ENCODE data around the gene AASDHPPT.

Gene AASDHPPT

GRCh38 chr11:106082096-106082495 is 4.6 kb downstream of the AASDHPPT start:
- H3K4me3 ChIP-seq (ENCODE audit: low read depth, low read length) = no peak overlapping the region

- H3K4me3 ChIP-seq (ENCODE audit: low read depth, low read length) = no peak overlapping the region
Measured at GRCh38 chr11:106086135-106086534, 8.7 kb downstream of the AASDHPPT start.

DNA sequence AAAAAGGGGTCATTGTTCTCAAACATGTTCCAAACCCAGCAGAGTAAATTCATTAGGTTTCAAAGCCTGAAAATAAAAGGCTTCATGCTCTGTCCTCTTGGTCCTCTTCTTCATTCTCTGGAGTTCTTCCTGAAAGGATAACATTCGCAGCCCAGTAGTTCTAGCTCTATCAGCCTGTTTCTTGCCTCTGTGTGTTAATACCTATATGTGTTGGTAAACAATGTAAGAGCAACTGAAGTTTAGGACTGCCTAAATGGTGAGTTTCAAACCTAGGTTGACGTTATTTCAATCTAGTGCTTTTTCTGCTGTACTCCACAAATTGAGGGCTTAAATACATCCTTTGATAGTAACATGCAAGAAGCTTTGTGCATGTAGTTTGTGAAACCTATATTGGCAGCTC is 9.4 kb downstream of the AASDHPPT start:
- H3K4me3 ChIP-seq (ENCODE audit: low read depth, low read length) = no peak overlapping the region

GRCh38 chr11:106087815-106088435 is 10.5 kb downstream of the AASDHPPT start:
- H3K4me3 ChIP-seq (ENCODE audit: low read depth, low read length) = no peak overlapping the region

GRCh38 chr11:106088896-106089295 is 11.4 kb downstream of the AASDHPPT start:
- no peak overlapping the region for H3K4me3 ChIP-seq (ENCODE audit: low read depth, low read length)

DNA sequence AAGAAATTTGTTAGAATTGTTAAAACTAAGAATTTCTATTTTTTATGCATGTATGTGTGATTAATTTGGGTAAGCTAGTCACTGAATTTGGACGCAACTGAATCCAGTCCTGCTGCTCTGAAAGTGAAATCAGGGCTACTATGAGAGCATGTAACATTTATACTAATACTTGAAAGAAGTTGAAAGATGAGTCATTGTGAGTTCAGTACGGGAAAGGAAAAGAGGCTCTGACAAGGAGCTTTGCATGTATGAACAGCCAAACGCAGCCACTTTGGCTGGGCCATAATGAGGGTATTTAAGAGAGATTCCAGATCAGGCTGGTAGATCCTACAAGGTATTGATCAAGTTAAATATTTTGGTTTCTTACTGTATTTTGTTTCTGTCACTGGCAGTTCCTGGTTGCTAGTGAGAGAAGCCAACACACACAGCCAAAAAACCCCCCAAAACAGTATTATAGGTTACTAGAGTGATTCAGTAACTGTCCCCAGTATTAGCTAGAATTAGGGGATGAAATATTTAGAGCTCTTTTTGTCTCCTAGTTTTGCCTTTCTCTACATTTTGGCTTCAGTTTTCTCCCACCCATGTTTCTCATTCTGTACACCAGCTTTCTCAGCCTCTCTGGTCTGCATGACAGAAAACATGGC is 14.1 kb downstream of the AASDHPPT start:
- H3K4me3 ChIP-seq (ENCODE audit: low read depth, low read length) = no peak overlapping the region

GRCh38 chr11:106092446-106092845 is 15.0 kb downstream of the AASDHPPT start:
- H3K4me3 ChIP-seq (ENCODE audit: low read depth, low read length) = no peak overlapping the region

- no peak overlapping the region for H3K4me3 ChIP-seq (ENCODE audit: low read depth, low read length)
Measured at GRCh38 chr11:106098893-106099553, 21.6 kb downstream of the AASDHPPT start.

DNA sequence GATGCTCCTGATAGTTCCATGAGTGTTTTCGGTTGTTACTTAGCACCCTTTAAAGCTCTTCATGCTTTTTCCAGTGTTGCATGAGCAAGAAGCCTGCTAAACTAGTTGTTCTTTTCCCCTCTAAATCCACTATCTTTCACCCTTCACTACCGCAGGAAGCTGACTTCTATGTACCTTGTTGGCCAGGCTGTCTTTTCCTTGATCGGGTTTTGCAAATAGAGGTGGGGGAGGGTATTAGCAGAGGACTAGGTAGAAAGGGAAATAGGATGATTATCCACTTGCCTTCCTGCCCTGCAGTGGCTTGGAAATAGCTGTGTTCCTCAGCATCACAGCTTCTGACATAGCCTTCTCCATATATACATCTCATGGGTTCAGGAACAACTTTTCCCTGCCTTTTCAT is 23.9 kb downstream of the AASDHPPT start:
- no peak overlapping the region for H3K4me3 ChIP-seq (ENCODE audit: low read depth, low read length)

DNA sequence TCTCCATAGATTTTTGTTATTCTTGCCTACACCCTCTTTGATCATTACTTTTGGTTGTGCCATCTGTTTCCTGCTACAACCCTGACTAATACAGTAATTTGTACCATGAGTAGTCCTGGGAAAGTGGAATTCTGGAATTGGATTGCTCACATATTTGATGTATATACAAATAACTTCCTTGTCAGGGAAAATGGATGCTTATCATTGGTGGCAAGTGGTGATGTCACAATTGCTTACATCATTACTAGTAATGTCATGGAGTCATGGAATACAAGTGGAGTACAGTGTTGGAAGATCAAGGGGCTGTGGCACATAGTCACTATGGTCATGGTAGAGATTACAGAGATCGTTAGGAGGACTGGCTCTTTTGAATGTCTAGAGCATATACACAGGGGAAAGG is 24.4 kb downstream of the AASDHPPT start:
- H3K4me3 ChIP-seq (ENCODE audit: low read depth, low read length) = no peak overlapping the region

DNA sequence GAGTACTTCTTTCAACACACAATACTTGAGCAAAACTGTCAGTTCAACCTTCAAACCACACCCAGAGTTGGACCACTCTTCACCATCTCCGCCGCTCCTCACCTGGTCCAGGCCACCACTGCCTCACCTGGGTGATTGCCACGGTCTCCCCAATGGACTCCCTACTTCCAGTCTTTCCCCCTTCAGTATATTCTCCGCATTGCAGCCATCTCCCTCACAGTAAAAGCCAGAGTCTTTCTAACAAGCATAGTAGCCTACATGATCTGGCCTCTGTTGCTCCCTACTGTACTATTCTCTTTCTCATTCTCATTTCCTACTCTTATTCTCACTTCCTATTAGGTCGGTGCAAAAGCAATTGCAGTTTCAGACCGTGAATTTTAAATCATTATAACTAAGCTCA is 28.5 kb downstream of the AASDHPPT start:
- H3K4me3 ChIP-seq (ENCODE audit: low read depth, low read length) = no peak overlapping the region

DNA sequence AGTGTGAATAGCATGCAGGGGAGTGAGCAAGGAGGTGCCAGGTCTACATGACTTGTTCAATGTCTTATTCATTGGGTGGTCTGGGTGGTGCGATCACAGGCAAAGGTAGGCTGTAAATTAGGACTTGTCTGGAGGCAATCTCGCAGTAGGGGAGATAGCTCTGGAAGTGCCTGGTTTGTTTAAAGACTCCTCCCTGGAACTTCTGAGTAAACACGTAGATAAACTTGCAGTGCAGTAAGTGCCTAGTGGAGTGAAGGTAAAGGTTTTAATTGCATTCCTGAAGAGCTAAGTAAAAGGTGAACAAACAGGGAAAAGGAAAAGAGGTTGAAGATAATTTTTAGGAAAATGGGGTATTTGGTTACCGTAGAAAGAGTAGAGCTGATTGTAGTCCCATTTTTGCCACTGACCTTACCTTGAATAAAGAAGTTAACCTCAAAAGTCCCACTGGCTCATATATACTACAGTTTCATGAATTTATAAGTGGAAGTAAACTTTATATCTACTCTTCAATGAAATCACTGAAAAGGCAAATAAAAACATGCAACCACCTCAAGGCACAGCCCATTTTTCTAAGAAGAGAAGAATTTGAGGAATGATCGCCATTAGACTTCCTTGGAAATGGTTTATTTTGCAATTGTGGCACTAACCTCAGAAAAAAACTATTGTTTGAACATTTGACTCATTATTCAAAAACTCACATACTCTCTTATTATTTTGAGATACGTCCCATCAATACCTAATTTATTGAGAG is 44.3 kb downstream of the AASDHPPT start:
- H3K4me3 ChIP-seq (ENCODE audit: low read depth, low read length) = no peak overlapping the region

- H3K4me3 ChIP-seq (ENCODE audit: low read depth, low read length) = no peak overlapping the region
Measured at GRCh38 chr11:106127604-106128003, 50.1 kb downstream of the AASDHPPT start.

DNA sequence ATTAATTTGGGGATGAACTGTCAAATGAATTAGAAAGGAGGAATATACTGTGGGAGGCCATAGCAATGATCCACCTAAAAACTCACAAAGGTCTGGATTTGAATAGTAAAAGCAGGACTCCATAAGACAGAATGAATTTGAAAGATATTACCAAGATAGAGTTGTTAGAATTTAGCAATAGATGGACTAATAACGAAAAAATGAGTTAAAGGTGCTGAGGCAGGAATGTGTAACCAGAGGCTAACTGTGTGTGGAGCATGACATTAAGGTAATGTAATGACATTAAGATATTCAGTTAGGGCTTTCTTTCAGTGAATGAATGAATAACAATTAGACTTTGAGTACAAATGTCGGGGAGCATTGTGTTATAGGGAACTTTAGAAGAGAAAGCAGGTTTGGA is 51.3 kb downstream of the AASDHPPT start:
- H3K4me3 ChIP-seq (ENCODE audit: low read depth, low read length) = no peak overlapping the region

- H3K4me3 ChIP-seq (ENCODE audit: low read depth, low read length) = no peak overlapping the region
Measured at GRCh38 chr11:106131998-106132397, 54.5 kb downstream of the AASDHPPT start.

DNA sequence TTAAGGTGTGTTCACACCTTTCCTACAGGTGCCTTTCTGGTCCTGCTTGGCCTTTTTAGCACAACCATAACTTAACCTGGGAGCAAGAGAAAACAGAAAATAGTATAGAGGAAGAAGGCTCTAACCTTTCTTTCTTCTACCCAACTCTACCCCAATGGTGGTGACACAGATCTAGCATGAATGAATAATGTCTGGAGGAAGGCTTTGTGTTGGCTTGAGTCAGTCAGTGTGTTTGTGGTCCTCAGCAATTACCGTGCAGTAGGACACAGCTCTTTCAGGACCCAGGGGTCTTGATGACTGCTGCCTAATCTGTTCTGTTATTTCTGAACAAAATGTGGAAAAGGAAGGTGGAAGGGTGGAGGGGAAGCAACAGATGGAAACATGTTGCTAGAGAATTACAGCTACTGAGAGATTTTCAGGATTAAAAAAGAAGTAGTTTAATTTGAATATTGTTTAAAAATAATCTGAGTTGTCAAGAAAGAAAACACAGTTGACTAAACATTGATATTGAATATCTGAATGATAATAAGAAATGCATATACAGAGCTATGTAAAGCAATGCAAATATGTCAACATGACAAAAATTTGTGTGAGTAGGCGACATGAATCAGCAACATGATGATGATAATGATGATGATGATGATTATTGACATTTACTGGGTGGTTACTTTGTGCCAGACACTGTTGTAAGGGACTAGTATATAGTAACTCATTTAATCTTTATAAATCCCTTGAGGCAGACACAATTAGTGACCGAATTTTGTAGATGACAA is 55.3 kb downstream of the AASDHPPT start:
- no peak overlapping the region for H3K4me3 ChIP-seq (ENCODE audit: low read depth, low read length)

- H3K4me3 ChIP-seq (ENCODE audit: low read depth, low read length) = no peak overlapping the region
Measured at GRCh38 chr11:106133529-106133928, 56.1 kb downstream of the AASDHPPT start.

- no peak overlapping the region for H3K4me3 ChIP-seq (ENCODE audit: low read depth, low read length)
Measured at GRCh38 chr11:106137061-106137460, 59.6 kb downstream of the AASDHPPT start.

DNA sequence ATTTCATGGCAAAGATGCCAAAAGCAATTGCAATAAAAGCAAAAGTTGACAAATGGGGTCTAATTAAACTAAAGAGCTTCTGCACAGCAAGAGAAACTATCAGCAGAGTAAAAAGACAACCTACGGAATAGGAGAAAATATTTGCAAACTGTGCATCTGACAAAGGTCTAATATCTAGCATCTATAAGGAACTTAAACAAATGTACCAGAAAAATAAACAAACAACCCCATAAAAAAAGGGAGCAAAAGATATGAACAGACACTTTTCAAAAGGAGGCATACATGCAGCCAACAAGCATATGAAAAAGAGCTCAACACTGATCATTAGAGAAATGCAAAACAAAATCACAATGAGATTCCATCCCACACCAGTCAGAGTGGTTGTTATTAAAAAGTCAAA is 60.3 kb downstream of the AASDHPPT start:
- H3K4me3 ChIP-seq (ENCODE audit: low read depth, low read length) = no peak overlapping the region
